ENCODE results near the gene ANKRD13B.

ANKRD13B gene

DNA sequence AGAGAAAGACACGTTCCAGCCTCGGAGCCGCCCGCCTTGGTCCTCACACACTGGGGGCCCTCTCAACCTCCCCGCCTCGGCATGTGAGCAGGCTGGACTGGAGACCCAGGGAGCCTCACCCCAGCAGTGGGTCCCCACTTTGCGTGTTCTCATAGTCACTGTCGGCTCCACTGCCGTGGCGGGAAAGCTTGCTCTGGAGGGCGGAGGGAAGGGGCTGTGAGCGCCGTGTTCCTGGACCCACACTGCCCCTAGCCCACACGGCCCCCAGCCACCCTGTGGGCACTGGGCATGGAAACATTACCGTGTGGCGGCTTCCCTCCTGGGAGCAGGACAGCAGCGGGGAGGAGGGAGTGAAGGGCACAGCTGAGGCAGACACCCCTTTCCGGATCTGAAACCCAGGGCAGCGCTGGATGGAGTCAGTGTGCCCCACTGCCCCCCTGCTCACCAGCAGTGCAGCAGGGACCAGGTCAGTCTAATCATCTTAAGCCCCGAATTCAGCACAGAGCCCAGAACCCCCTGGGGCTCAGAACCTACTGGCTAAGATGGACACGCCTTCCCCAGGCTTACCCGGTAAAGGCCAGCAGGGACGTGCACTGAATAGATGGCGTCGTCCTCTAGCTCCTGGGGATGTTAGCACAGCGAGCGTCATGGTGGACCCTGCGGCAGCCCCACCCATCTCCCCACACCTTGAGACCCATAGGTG is 17.3 kb upstream of the ANKRD13B start:
- no peak for ATAC-seq
- TF ChIP-seq ESRRG (CRISPR knock-in tag; IDR thresholded peaks at IDR 0.05) (no peak), OSR1 (CRISPR knock-in tag; IDR thresholded peaks at IDR 0.05) (no peak), ZFP3 (CRISPR knock-in tag; IDR thresholded peaks at IDR 0.05) (no peak)

DNA sequence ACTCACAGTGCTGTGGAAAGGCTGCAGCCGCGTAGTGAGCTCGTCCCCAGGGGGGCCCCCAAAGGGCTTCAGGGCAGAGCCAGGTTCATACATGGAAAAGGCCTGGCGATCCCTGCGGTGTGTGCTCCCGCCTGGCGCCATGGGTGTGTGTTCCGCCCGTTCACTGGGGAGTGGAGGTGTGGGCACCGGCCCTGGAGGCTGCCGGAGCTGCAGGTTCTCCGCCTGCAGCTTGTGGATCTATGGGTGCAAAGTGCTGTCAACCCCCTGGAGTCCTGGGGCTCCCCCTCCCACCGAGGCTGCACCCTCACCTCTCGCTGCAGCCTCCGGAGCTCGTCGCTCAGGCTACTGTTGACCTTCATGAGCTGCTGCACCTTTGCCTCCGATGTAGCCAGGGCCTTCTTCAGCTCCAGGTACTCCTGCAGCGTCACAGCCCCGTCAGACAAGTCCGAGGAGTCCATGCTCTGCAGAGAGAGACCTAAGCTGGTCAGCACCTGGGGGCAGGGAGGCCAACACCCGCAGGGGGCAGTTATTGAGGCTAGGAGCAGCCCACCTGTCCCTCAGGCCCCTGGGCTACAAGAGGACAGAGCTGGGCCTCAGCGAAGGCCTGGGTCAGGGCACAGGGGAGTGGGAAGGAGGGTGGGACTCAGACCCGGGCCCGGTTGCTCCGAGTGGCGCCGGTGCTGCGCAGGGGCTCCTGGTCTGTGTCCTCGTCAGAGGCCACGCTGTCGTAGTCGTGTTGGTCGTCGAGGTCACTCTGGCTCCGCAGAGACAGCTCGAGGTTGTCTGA is 16.5 kb upstream of the ANKRD13B start:
- TF ChIP-seq TOX (CRISPR knock-in tag; IDR thresholded peaks at IDR 0.05; ENCODE audit: borderline replicate concordance), result no peak
- TF ChIP-seq, protein P1, sequence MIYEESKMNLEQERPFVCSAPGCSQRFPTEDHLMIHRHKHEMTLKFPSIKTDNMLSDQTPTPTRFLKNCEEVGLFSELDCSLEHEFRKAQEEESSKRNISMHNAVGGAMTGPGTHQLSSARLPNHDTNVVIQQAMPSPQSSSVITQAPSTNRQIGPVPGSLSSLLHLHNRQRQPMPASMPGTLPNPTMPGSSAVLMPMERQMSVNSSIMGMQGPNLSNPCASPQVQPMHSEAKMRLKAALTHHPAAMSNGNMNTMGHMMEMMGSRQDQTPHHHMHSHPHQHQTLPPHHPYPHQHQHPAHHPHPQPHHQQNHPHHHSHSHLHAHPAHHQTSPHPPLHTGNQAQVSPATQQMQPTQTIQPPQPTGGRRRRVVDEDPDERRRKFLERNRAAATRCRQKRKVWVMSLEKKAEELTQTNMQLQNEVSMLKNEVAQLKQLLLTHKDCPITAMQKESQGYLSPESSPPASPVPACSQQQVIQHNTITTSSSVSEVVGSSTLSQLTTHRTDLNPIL (CRISPR knock-in tag; IDR thresholded peaks at IDR 0.05; ENCODE audit: low read depth), result no peak
- no peak for TF ChIP-seq ARNTL (CRISPR knock-in tag; IDR thresholded peaks at IDR 0.05; ENCODE audit: borderline replicate concordance, low read depth)
- TF ChIP-seq ZFP3 (CRISPR knock-in tag; IDR thresholded peaks at IDR 0.05), result no peak
- no peak for TF ChIP-seq BACH2 (CRISPR knock-in tag; IDR thresholded peaks at IDR 0.05; ENCODE audit: borderline replicate concordance)
- TF ChIP-seq SNAI2 (CRISPR knock-in tag; IDR thresholded peaks at IDR 0.05), result no peak
- no peak for ATAC-seq

DNA sequence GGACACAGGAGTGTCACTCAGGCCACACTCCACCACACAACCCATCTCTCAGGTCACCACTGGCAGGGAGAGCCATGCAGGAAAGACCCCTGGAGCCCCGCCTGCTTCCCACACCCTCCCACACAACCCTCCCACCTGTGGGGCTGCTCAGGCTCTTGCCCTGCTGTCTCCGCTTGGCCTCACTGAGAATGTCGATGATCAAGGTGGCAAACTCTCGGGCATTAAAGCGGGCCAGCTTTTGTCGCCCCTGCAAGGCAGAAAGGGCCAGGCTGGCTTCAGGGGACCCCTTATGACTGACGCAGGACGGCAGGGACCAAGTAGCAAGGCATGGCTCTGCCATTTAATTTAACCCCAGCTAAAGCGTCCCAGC is 15.9 kb upstream of the ANKRD13B start:
- no peak for TF ChIP-seq CSDC2 (CRISPR knock-in tag; IDR thresholded peaks at IDR 0.05)
- TF ChIP-seq BACH2 (CRISPR knock-in tag; IDR thresholded peaks at IDR 0.05; ENCODE audit: borderline replicate concordance), result no peak
- no peak for TF ChIP-seq ISL1 (CRISPR knock-in tag; IDR thresholded peaks at IDR 0.05)
- TF ChIP-seq TCF4 (CRISPR knock-in tag; IDR thresholded peaks at IDR 0.05; ENCODE audit: borderline replicate concordance), result no peak
- TF ChIP-seq RARB (CRISPR knock-in tag; IDR thresholded peaks at IDR 0.05), result no peak
- no peak for ATAC-seq

DNA sequence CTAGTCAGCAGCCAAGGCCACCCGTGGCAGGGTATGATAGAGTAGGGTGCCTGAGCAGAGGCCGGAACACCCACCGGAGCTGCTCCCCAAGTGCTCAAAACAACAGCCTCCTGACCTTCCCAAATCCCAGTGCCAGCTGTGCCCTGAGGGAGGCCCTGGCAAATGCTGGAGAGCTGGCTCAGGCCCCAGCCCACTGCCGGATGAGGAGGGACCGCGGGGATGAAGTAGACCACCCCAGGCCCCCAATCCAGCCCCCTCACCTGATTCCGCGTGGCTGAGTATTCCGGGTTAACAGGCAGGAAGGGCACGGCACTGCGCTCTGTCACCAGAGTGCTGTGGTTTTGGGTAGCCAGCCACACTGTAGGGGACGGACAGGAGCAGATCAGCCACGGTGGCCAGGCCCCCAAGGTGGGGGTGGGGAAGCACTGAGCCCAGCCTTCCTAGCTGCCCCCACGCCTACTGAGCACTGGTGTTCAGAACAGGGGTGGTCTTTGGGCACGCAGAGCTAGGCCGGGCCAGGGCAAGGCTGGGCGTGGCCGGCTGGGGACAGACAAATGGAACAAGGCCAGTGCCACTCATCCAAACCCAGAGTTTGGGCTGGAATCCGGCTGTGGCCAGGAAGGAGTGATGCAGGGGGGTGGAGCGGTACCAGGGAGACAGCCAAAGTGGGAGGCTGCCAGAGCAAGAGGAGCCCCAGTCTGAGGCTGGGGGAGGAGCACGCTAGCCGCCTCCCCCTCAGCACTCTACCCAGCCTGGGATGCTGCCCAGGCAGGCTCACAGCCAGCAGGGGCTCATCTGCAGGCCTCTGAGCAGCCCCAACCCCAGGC is 15.3 kb upstream of the ANKRD13B start:
- no peak for ATAC-seq
- no peak for TF ChIP-seq RARB (CRISPR knock-in tag; IDR thresholded peaks at IDR 0.05)
- TF ChIP-seq, protein P2, sequence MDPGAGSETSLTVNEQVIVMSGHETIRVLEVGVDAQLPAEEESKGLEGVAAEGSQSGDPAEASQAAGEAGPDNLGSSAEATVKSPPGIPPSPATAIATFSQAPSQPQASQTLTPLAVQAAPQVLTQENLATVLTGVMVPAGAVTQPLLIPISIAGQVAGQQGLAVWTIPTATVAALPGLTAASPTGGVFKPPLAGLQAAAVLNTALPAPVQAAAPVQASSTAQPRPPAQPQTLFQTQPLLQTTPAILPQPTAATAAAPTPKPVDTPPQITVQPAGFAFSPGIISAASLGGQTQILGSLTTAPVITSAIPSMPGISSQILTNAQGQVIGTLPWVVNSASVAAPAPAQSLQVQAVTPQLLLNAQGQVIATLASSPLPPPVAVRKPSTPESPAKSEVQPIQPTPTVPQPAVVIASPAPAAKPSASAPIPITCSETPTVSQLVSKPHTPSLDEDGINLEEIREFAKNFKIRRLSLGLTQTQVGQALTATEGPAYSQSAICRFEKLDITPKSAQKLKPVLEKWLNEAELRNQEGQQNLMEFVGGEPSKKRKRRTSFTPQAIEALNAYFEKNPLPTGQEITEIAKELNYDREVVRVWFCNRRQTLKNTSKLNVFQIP (CRISPR knock-in tag; IDR thresholded peaks at IDR 0.05; ENCODE audit: borderline replicate concordance, low read depth), result no peak

DNA sequence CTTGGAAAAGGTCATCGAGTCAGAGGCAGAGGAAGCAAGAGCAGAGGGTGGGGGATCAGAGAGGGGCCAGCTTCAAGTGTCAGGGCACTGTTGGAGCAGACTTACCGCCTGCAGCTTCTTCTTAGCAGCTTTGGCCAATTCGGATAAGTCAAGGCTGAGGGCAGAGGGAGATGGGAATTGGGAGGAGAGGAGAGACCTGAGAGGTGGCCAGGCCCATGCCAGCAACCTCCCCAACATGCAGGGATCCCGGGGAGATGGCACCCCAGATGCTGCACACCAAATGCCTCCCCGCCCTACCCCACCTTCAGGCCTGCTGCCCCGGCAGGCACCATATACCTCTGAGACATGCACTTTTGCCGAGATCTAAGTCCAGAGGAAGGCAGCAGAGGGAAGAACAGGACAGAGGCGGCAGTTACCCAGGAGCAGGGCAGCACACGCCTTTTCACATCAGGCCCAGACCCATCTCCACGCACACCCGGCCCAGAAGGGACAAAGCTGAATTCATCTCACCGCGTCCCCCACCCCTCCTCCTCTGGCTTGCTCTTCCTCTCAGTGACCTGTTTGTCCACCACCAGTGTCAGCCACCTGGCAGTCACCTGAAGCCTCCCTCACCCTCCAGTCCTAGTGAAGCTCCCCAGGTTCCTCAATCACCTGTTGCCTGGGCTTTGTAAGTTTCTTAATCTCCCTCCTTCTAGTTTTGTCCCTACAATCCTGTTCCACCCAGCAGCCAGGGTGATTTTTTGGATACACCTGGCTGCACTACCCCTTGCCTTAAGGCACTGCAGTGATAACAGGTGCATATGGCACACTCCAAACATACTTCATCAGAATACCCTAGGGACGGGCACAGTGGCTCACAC is 14.1 kb upstream of the ANKRD13B start:
- TF ChIP-seq, protein P3, sequence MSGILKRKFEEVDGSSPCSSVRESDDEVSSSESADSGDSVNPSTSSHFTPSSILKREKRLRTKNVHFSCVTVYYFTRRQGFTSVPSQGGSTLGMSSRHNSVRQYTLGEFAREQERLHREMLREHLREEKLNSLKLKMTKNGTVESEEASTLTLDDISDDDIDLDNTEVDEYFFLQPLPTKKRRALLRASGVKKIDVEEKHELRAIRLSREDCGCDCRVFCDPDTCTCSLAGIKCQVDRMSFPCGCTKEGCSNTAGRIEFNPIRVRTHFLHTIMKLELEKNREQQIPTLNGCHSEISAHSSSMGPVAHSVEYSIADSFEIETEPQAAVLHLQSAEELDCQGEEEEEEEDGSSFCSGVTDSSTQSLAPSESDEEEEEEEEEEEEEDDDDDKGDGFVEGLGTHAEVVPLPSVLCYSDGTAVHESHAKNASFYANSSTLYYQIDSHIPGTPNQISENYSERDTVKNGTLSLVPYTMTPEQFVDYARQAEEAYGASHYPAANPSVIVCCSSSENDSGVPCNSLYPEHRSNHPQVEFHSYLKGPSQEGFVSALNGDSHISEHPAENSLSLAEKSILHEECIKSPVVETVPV (CRISPR knock-in tag; IDR thresholded peaks at IDR 0.05), result no peak
- TF ChIP-seq TCF4 (CRISPR knock-in tag; IDR thresholded peaks at IDR 0.05; ENCODE audit: borderline replicate concordance), result no peak
- no peak for TF ChIP-seq ZNF565 (CRISPR knock-in tag; conservative IDR thresholded peaks at IDR 0.05; ENCODE audit: low read depth)

More for the DNA sequence above, 14.1 kb upstream of the ANKRD13B start:
- no peak for ATAC-seq

Data from SK-N-SH treated with all-trans-retinoic acid at 6 μM for 48 hours (cell line).